ENCODE measurements around the gene POU2AF2. TPM values are rescaled to one million over a fixed set of nuclear protein-coding genes. Genes with fewer than 3 reads are reported as not detected.

The POU2AF2 gene
- total and polyA plus RNA-seq, 2 experiments from 2014 or later: 0.89 TPM; not detected in 1

DNA sequence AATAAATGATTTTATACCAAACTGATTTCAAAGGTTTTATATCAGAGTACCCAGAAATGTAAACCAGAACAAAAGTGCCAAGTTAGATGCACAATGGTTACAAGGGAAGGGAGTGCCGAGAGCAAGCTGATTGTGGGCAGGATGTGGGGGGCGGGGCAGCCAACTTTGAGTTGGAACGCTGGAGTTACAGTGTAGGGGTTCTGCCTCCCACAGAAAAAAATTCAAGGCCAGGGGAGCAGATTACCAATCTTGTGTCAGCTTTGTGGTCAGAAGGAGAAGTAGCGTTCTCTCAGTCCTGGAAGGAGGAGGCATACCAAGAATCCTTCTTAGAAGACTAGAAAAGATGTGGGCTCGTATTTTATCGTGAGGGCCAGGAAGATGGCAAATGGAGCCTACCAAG, 15.9 kb upstream of the POU2AF2 start:
- H3K4me3 ChIP-seq: no peak overlapping the region
- WGBS (ENCODE audit: low lambda C conversion rate, missing lambda C conversion rate): 75% methylated on average over 6 of the region's 6 CpGs
- no peaks in the 10 kb centered on the region for H3K36me3 ChIP-seq (replicated peaks; ENCODE audit: insufficient read depth, low read depth)
- no peak overlapping the region for H3K27ac ChIP-seq
- no peak overlapping the region for H2AFZ ChIP-seq
- no peaks in the 10 kb centered on the region for H3K9me3 ChIP-seq (ENCODE audit: low read depth)
- TF ChIP-seq EZH2 (IDR thresholded peaks at IDR 0.05; ENCODE audit: borderline replicate concordance): no peak
- TF ChIP-seq, protein P1, sequence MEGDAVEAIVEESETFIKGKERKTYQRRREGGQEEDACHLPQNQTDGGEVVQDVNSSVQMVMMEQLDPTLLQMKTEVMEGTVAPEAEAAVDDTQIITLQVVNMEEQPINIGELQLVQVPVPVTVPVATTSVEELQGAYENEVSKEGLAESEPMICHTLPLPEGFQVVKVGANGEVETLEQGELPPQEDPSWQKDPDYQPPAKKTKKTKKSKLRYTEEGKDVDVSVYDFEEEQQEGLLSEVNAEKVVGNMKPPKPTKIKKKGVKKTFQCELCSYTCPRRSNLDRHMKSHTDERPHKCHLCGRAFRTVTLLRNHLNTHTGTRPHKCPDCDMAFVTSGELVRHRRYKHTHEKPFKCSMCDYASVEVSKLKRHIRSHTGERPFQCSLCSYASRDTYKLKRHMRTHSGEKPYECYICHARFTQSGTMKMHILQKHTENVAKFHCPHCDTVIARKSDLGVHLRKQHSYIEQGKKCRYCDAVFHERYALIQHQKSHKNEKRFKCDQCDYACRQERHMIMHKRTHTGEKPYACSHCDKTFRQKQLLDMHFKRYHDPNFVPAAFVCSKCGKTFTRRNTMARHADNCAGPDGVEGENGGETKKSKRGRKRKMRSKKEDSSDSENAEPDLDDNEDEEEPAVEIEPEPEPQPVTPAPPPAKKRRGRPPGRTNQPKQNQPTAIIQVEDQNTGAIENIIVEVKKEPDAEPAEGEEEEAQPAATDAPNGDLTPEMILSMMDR (IDR thresholded peaks at IDR 0.05; ENCODE audit: poor library complexity): no peak
- TF ChIP-seq EZH2phosphoT487 (IDR thresholded peaks at IDR 0.05; ENCODE audit: low read depth, severe bottlenecking, unreplicated experiment): no peak
- no peak for DNase-seq (ENCODE audit: low spot score)
- H3K79me2 ChIP-seq: no peaks in the 10 kb centered on the region
- H3K9me2 ChIP-seq (replicated peaks; ENCODE audit: insufficient read depth): no peaks in the 10 kb centered on the region
- no peaks in the 10 kb centered on the region for H4K20me1 ChIP-seq (ENCODE audit: insufficient read depth, poor library complexity, severe bottlenecking)
- H3K27me3 ChIP-seq: no peaks in the 10 kb centered on the region
- H3K4me2 ChIP-seq: no peak overlapping the region
- no peaks in the 10 kb centered on the region for H3K4me1 ChIP-seq (ENCODE audit: insufficient read depth)

DNA sequence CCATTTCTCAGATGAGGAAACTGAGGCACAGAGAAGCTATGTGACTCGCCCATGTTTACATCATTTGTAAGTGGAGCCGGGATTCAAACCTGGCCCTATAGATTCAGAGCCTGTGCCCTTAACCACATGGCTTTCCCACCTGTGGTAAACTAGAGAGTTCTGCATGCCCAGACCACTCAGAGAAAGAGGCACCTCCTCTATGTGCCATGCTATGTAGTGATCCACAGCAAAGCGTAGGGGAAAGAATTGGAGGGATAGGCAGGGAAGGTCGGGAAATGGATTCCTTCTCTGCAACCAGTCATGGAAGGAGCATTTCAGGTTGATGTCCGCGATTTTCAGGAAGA, 15.4 kb upstream of the POU2AF2 start:
- DNase-seq (ENCODE audit: low spot score): no peak
- no peaks in the 10 kb centered on the region for H3K9me3 ChIP-seq (ENCODE audit: low read depth)
- H3K4me2 ChIP-seq: peak overlapping the region; percentile 69
- H3K4me1 ChIP-seq (ENCODE audit: insufficient read depth): no peaks in the 10 kb centered on the region
- H3K79me2 ChIP-seq: no peaks in the 10 kb centered on the region
- TF ChIP-seq EZH2 (IDR thresholded peaks at IDR 0.05; ENCODE audit: borderline replicate concordance) (no peak), EZH2phosphoT487 (IDR thresholded peaks at IDR 0.05; ENCODE audit: low read depth, severe bottlenecking, unreplicated experiment) (no peak)
- TF ChIP-seq, protein P1 (IDR thresholded peaks at IDR 0.05; ENCODE audit: poor library complexity): no peak
- no peaks in the 10 kb centered on the region for H3K9me2 ChIP-seq (replicated peaks; ENCODE audit: insufficient read depth)
- no peaks in the 10 kb centered on the region for H4K20me1 ChIP-seq (ENCODE audit: insufficient read depth, poor library complexity, severe bottlenecking)
- WGBS (ENCODE audit: low lambda C conversion rate, missing lambda C conversion rate): 52% methylated on average over 6 of the region's 6 CpGs
- H3K27me3 ChIP-seq: no peaks in the 10 kb centered on the region
- no peak overlapping the region for H2AFZ ChIP-seq
- no peak overlapping the region for H3K4me3 ChIP-seq
- H3K27ac ChIP-seq: no peak overlapping the region
- H3K36me3 ChIP-seq (replicated peaks; ENCODE audit: insufficient read depth, low read depth): no peaks in the 10 kb centered on the region

DNA sequence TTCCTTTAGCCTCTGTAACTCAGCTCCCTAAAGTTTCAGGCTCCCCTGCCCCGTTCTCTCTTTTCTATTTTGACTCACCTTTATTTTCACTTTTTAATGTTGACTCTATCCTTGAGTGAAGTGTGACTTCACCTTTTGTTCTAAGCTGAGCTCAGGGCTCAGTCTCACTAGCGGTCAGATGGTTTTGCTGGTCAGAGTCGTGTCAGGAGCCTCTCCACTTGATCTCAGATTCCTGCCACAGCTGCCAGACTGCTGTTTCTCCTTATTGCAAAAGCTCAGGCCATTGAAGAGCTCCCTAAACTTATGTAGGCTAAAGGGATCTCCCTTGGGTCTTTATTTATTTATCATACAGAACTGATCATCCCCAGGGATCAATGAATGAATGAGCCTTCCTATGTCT, 13.7 kb upstream of the POU2AF2 start:
- no peaks in the 10 kb centered on the region for H3K9me3 ChIP-seq (ENCODE audit: low read depth)
- no peak overlapping the region for H3K4me3 ChIP-seq
- H3K27ac ChIP-seq: no peak overlapping the region
- no peaks in the 10 kb centered on the region for H3K36me3 ChIP-seq (replicated peaks; ENCODE audit: insufficient read depth, low read depth)
- DNase-seq (ENCODE audit: low spot score): no peak
- H3K9me2 ChIP-seq (replicated peaks; ENCODE audit: insufficient read depth): no peaks in the 10 kb centered on the region
- H3K27me3 ChIP-seq: no peaks in the 10 kb centered on the region
- no peaks in the 10 kb centered on the region for H3K79me2 ChIP-seq
- WGBS (ENCODE audit: low lambda C conversion rate, missing lambda C conversion rate): 53% methylated on average over 3 of the region's 3 CpGs
- no peak overlapping the region for H2AFZ ChIP-seq
- no peak overlapping the region for H3K4me2 ChIP-seq
- no peaks in the 10 kb centered on the region for H4K20me1 ChIP-seq (ENCODE audit: insufficient read depth, poor library complexity, severe bottlenecking)
- TF ChIP-seq, protein P1 (IDR thresholded peaks at IDR 0.05; ENCODE audit: poor library complexity): no peak
- TF ChIP-seq EZH2 (IDR thresholded peaks at IDR 0.05; ENCODE audit: borderline replicate concordance): no peak
- no peak for TF ChIP-seq EZH2phosphoT487 (IDR thresholded peaks at IDR 0.05; ENCODE audit: low read depth, severe bottlenecking, unreplicated experiment)
- no peaks in the 10 kb centered on the region for H3K4me1 ChIP-seq (ENCODE audit: insufficient read depth)

DNA sequence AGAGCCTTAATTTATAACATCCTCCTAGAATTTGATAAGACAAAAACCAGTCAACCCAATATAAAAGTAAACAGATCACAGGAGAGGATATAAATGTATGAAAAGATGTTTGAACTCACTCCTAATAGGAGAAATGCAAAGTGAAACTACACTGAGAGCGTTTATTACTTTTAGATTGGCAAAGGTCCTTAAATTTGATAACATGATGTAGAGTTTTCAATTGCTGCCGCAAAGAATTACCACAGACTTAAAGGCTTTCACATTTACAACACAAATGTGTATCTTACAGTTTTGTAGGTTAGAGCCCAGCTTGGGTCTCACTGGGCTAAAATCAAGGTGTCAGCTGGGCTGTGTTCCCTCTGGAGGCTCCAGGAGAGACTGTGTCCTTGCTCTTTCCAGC, 9.1 kb upstream of the POU2AF2 start:
- Histone ChIP-seq H3K4me2 (no peak overlapping the region), H3K79me2 (no peaks in the 10 kb centered on the region), H3K4me1 (ENCODE audit: insufficient read depth) (no peaks in the 10 kb centered on the region), H3K4me3 (no peak overlapping the region), H3K36me3 (replicated peaks; ENCODE audit: insufficient read depth, low read depth) (no peaks in the 10 kb centered on the region), H3K27me3 (no peaks in the 10 kb centered on the region), H2AFZ (no peak overlapping the region), H3K9me2 (replicated peaks; ENCODE audit: insufficient read depth) (no peaks in the 10 kb centered on the region), H3K9me3 (ENCODE audit: low read depth) (no peaks in the 10 kb centered on the region), H3K27ac (no peak overlapping the region), H4K20me1 (ENCODE audit: insufficient read depth, poor library complexity, severe bottlenecking) (no peaks in the 10 kb centered on the region)
- DNase-seq (ENCODE audit: low spot score): no peak
- 77% methylated on average over 2 of the region's 2 CpGs for WGBS (ENCODE audit: low lambda C conversion rate, missing lambda C conversion rate)
- TF ChIP-seq EZH2phosphoT487 (IDR thresholded peaks at IDR 0.05; ENCODE audit: low read depth, severe bottlenecking, unreplicated experiment) (no peak), EZH2 (IDR thresholded peaks at IDR 0.05; ENCODE audit: borderline replicate concordance) (no peak)
- TF ChIP-seq, protein P1 (IDR thresholded peaks at IDR 0.05; ENCODE audit: poor library complexity): no peak

All from hepatocyte (in vitro differentiated cells).